Measurements from ENCODE around the gene KCP. TPM values are rescaled to one million over a fixed set of nuclear protein-coding genes. Genes with fewer than 3 reads are reported as not detected.

KCP gene
- total RNA-seq, 1 donor from 2014 or later, result 0.70 TPM

GRCh38 chr7:128931190-128931798 is 20.8 kb upstream of the KCP start:
- no peaks in the 10 kb centered on the region for H3K4me1 Mint-ChIP-seq (ENCODE audit: unreplicated experiment)
- no peaks in the 10 kb centered on the region for H3K9me3 Mint-ChIP-seq (ENCODE audit: unreplicated experiment)
- no peaks in the 10 kb centered on the region for H3K36me3 Mint-ChIP-seq (ENCODE audit: unreplicated experiment)
- no peak for DNase-seq (ENCODE audit: extremely low spot score, unreplicated experiment)
- no peak overlapping the region for H3K4me3 Mint-ChIP-seq (ENCODE audit: unreplicated experiment)
- no peak overlapping the region for H3K27ac Mint-ChIP-seq (ENCODE audit: unreplicated experiment)
- TF ChIP-seq, protein P1, sequence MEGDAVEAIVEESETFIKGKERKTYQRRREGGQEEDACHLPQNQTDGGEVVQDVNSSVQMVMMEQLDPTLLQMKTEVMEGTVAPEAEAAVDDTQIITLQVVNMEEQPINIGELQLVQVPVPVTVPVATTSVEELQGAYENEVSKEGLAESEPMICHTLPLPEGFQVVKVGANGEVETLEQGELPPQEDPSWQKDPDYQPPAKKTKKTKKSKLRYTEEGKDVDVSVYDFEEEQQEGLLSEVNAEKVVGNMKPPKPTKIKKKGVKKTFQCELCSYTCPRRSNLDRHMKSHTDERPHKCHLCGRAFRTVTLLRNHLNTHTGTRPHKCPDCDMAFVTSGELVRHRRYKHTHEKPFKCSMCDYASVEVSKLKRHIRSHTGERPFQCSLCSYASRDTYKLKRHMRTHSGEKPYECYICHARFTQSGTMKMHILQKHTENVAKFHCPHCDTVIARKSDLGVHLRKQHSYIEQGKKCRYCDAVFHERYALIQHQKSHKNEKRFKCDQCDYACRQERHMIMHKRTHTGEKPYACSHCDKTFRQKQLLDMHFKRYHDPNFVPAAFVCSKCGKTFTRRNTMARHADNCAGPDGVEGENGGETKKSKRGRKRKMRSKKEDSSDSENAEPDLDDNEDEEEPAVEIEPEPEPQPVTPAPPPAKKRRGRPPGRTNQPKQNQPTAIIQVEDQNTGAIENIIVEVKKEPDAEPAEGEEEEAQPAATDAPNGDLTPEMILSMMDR (IDR thresholded peaks at IDR 0.05), result no peak
- peaks cover 17% of the 10 kb centered on the region for H3K27me3 Mint-ChIP-seq (ENCODE audit: unreplicated experiment)

DNA sequence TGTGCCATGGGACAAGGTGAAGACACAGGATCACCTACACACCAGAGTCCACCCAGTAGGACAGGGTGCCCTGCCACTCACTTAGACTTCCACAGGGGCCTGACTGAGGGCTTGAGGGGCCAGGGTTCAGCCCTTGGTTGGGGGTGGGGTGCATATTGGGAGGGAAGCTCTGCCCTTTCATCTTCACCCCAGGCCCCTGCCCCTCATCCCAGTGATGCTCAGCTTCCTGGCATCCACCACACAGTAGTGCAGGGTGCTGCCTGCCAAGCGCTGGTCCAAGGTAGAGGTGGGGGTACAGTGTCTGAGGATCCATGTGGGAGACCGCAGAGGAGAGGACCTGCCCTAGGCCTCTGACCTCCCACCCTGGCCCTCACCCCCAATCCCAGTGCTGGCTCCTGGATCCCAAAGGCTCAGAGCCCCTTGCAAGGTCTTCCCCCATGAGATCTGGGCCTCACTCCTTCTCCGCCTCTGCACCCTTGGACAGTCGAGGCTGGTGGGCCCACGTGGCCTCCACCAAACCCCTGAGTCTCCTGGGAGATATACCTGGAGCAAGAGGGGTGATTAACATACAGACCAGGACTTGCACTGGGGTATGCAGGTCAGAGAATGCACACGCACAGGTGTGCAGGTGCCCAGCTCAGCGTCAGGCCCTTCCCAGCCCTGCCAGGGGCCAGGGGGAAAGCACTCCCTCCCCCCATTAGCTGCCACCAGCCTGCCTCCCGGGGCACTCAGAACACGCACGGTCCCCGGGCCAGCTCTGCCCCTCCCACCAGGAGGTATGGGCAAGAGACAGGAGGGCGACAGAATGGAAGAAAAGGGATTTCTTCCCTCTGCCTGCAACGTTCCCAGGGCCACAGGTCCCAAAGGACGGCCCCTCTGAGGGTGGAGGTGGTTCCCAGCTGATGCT is 18.6 kb upstream of the KCP start:
- no peak for DNase-seq (ENCODE audit: extremely low spot score, unreplicated experiment)
- Mint-ChIP-seq H3K4me3 (ENCODE audit: unreplicated experiment) (no peak overlapping the region), H3K27ac (ENCODE audit: unreplicated experiment) (no peak overlapping the region), H3K4me1 (ENCODE audit: unreplicated experiment) (no peaks in the 10 kb centered on the region), H3K9me3 (ENCODE audit: unreplicated experiment) (no peaks in the 10 kb centered on the region), H3K36me3 (ENCODE audit: unreplicated experiment) (no peaks in the 10 kb centered on the region), H3K27me3 (ENCODE audit: unreplicated experiment) (peaks cover 24% of the 10 kb centered on the region)
- TF ChIP-seq, protein P1 (IDR thresholded peaks at IDR 0.05), result no peak

DNA sequence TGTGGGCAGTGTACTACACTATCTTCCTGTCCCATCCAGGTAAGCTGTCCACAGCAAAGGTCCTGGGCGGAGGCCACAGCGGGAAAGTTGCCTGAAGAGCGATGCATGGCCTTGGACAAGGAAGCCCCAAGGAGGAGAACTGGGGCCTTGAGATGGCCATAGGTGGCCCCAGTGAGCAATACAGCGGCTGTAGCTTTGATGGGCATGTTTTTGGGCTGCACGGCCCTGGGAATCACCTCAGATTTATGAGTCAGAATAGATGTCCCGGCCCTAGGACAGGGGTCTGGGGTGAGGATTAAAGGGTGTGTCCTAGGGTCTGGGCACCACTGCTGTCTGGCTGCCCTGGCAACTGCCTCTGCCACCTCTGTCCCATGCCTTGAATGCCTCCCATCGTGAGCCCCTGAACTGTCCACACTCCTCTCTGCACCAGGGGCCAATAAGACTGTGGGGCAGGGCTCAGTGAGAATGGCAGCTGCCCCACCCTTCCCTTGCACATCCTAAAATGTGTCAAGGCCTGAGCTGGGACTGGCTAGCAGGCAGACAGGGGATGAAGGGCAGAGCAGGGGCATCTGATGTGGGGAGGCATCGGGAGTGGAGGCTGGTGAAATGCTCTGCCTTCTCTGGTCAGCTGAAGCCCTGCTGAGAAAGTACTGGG is 17.8 kb upstream of the KCP start:
- TF ChIP-seq, protein P1 (IDR thresholded peaks at IDR 0.05), result no peak
- Mint-ChIP-seq H3K9me3 (ENCODE audit: unreplicated experiment) (no peaks in the 10 kb centered on the region), H3K4me1 (ENCODE audit: unreplicated experiment) (no peaks in the 10 kb centered on the region), H3K36me3 (ENCODE audit: unreplicated experiment) (no peaks in the 10 kb centered on the region), H3K27ac (ENCODE audit: unreplicated experiment) (no peak overlapping the region), H3K4me3 (ENCODE audit: unreplicated experiment) (no peak overlapping the region), H3K27me3 (ENCODE audit: unreplicated experiment) (peaks cover 25% of the 10 kb centered on the region)
- DNase-seq (ENCODE audit: extremely low spot score, unreplicated experiment), result no peak

DNA sequence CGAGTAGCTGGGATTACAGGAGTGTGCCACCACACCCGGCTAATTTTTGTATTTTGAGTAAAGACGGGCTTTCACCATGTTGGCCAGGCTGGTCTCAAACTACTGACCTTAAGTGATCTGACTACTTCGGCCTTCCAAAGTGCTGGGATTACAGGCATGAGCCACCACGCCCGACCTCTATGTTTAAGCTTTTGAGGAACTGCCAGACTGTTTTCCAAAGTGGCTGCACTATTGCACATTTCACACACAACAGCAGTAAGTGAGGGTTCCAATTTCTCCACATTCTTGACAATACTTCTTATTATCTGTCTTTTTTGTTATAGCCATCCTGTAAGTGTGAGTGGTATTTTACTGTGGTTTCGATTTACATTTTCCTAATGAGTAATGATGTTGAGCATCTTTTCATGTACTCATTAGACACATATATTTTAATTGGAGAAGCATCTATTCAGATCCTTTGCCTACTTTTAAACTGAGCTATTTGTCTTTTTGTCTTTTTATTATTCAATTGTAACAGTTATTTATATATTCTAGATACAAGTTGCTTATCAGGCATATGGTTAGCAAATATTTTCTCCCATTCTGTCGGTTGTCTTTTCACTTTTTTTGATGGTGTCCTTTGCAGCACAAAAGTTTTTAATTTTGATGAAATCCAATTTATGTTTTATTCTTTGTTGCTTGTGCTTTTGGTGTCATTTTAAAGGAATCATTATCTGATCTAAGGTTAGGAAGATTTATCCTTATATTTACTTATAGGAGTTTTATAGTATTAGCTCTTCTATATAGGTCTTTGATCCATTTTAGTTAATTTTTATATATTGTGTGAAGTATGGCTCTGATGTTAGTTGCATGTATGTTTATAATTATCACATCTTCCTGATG is 14.4 kb upstream of the KCP start:
- Mint-ChIP-seq H3K4me3 (ENCODE audit: unreplicated experiment) (no peak overlapping the region), H3K27me3 (ENCODE audit: unreplicated experiment) (peaks cover 44% of the 10 kb centered on the region), H3K36me3 (ENCODE audit: unreplicated experiment) (no peaks in the 10 kb centered on the region), H3K9me3 (ENCODE audit: unreplicated experiment) (no peaks in the 10 kb centered on the region), H3K27ac (ENCODE audit: unreplicated experiment) (no peak overlapping the region), H3K4me1 (ENCODE audit: unreplicated experiment) (peaks cover 1% of the 10 kb centered on the region)
- DNase-seq (ENCODE audit: extremely low spot score, unreplicated experiment), result no peak
- TF ChIP-seq, protein P1 (IDR thresholded peaks at IDR 0.05), result no peak

Data from osteocyte (in vitro differentiated cells).